Suprapubic skin (tissue), 4 donors: ENCODE results near the gene CCL21. TPM values are rescaled to one million over a fixed set of nuclear protein-coding genes. Genes with fewer than 3 reads are reported as not detected.
"Not testable (repeated sequence)": the region's sequence is repeated elsewhere in the genome, so short reads cannot be mapped to it uniquely, and the experiment has no call there.

Source experiments
- DNase-seq, 2 donors: peaks; one replicate each; pipeline ENCODE4 v3.0.0-alpha.2; 2019; ENCODE audit warnings: low spot score in 2 of 2
- H3K27ac ChIP-seq: fragments of 200-600 bp; sonication (generic); one replicate; pipeline ENCODE4 v1.5.1; 2019
- H3K27me3 ChIP-seq: fragments of 200-600 bp; sonication (generic); one replicate; pipeline ENCODE4 v1.5.1; 2019
- H3K36me3 ChIP-seq: fragments of 200-600 bp; sonication (generic); one replicate; pipeline ENCODE4 v1.5.1; 2019
- H3K4me1 ChIP-seq: fragments of 200-600 bp; sonication (generic); one replicate; pipeline ENCODE4 v1.5.1; 2019
- H3K4me3 ChIP-seq: fragments of 200-600 bp; sonication (generic); one replicate; pipeline ENCODE4 v1.5.1; 2019; ENCODE audit warnings: mild to moderate bottlenecking
- H3K9me3 ChIP-seq: fragments of 200-600 bp; sonication (generic); one replicate; pipeline ENCODE4 v1.5.1; 2019
- EP300 ChIP-seq: sonication (generic); formaldehyde crosslinking; IDR thresholded peaks from one replicate; pipeline ENCODE4 v1.6.1; 2017; ENCODE audit warnings: antibody characterized with exemption
- POLR2A ChIP-seq, 2 donors: fragments of 450-650 bp; IDR thresholded peaks; one replicate each; pipeline ENCODE4 v1.6.1; 2017; ENCODE audit warnings: antibody characterized with exemption in 2 of 2, mild to moderate bottlenecking in 2 of 2, moderate library complexity in 2 of 2
- POLR2AphosphoS5 ChIP-seq, 3 donors: sonication (generic); formaldehyde crosslinking; IDR thresholded peaks; one replicate each; pipeline ENCODE4 v1.6.1; 2017; ENCODE audit warnings: antibody characterized with exemption in 3 of 3
- WGBS: methylation state at CpG from one replicate; pipeline ENCODE4 v1.1.5; 2018; 5-methylcytosine and 5-hydroxymethylcytosine counted together
- total RNA-seq, 4 donors: library from RNA; depleted of rRNA; stranded (reverse); fragments of >200 nt; gene quantifications; one replicate each; pipeline ENCODE4 v1.1.0, GENCODE V29; 2016
- TF ChIP-seq, protein P1 (sequence below), 2 donors: fragments of 200-600 bp in 1 of 2; fragments of 450-650 bp in 1 of 2; sonication (generic) in 1 of 2; IDR thresholded peaks; one replicate each; pipeline ENCODE4 v1.5.1; 2016 to 2019; ENCODE audit warnings: antibody characterized with exemption in 2 of 2, mild to moderate bottlenecking in 1 of 2, moderate library complexity in 1 of 2

CCL21 gene
- total RNA-seq, 4 donors from 2014 or later, result 5.2 to 6.1 (median 5.6) TPM; not detected in 1

DNA sequence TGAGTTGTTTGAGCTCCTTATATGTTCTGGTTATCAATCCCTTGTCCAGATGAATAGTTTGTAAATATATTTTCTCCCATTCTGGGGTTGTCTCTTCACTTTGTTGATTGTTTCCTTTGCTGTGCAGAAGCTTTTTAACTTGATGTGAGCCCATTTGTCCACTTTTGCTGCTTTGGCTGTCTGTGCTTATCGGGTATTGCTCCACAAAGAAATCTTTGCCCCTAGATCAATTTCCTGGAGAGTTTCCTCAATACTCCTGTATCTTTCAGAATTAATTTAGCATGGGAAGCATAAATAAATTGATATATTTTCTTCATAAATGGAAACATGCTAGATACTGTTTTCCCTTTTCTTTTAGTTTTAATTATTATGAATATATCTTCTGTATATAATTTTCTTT, 22.5 kb upstream of the CCL21 start:
- no peaks in the 10 kb centered on the region for H3K4me1 ChIP-seq
- no peaks in the 10 kb centered on the region for H3K36me3 ChIP-seq
- no peak overlapping the region for H3K27ac ChIP-seq
- H3K27me3 ChIP-seq, result no peaks in the 10 kb centered on the region
- TF ChIP-seq POLR2A (IDR thresholded peaks at IDR 0.05) (no peak), EP300 (no peak), POLR2AphosphoS5 (IDR thresholded peaks at IDR 0.05) (no peak)
- TF ChIP-seq, protein P1, sequence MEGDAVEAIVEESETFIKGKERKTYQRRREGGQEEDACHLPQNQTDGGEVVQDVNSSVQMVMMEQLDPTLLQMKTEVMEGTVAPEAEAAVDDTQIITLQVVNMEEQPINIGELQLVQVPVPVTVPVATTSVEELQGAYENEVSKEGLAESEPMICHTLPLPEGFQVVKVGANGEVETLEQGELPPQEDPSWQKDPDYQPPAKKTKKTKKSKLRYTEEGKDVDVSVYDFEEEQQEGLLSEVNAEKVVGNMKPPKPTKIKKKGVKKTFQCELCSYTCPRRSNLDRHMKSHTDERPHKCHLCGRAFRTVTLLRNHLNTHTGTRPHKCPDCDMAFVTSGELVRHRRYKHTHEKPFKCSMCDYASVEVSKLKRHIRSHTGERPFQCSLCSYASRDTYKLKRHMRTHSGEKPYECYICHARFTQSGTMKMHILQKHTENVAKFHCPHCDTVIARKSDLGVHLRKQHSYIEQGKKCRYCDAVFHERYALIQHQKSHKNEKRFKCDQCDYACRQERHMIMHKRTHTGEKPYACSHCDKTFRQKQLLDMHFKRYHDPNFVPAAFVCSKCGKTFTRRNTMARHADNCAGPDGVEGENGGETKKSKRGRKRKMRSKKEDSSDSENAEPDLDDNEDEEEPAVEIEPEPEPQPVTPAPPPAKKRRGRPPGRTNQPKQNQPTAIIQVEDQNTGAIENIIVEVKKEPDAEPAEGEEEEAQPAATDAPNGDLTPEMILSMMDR (IDR thresholded peaks at IDR 0.05), result no peak
- H3K4me3 ChIP-seq, result no peak overlapping the region
- 93% methylated on average over 1 of the region's 1 CpG for WGBS
- H3K9me3 ChIP-seq, result no peaks in the 10 kb centered on the region
- DNase-seq, result no peak

GRCh38 chr9:34723141-34723540, 13.2 kb upstream of the CCL21 start:
- Histone ChIP-seq H3K36me3 (no peaks in the 10 kb centered on the region), H3K27ac (no peak overlapping the region), H3K4me1 (peaks cover 4% of the 10 kb centered on the region), H3K4me3 (no peak overlapping the region), H3K9me3 (no peaks in the 10 kb centered on the region), H3K27me3 (no peaks in the 10 kb centered on the region)
- no peak for DNase-seq
- TF ChIP-seq, protein P1 (IDR thresholded peaks at IDR 0.05), result no peak
- TF ChIP-seq POLR2A (IDR thresholded peaks at IDR 0.05) (no peak), EP300 (no peak), POLR2AphosphoS5 (IDR thresholded peaks at IDR 0.05) (no peak)
- WGBS, result 86% methylated on average over 11 of the region's 11 CpGs

DNA sequence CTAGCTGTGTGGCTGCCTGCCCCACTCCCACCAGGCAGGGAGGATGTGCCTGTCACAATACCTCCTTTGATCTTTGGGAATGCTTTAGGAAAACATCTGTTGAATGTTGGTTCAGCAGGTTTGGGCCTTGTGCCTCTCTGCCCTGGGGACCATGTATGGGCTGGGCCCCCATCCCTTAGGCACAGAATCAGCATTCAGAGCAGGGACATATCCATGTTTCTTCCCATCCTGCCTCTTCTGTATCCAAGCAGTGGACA, 9.8 kb upstream of the CCL21 start:
- H3K36me3 ChIP-seq, H3K9me3 ChIP-seq, DNase-seq: not testable (repeated sequence)

GRCh38 chr9:34719021-34719768, 9.3 kb upstream of the CCL21 start:
- TF ChIP-seq POLR2A (IDR thresholded peaks at IDR 0.05), result no peak
- TF ChIP-seq EP300, result no peak
- TF ChIP-seq, protein P1 (IDR thresholded peaks at IDR 0.05), result no peak
- TF ChIP-seq POLR2AphosphoS5 (IDR thresholded peaks at IDR 0.05), result no peak
- H3K27me3 ChIP-seq, result no peaks in the 10 kb centered on the region
- WGBS, result 89% methylated on average over 8 of the region's 8 CpGs
- peaks cover 24% of the 10 kb centered on the region for H3K4me1 ChIP-seq
- H3K36me3 ChIP-seq, result no peaks in the 10 kb centered on the region
- H3K27ac ChIP-seq, result no peak overlapping the region
- DNase-seq, result no peak
- H3K9me3 ChIP-seq, result no peaks in the 10 kb centered on the region
- no peak overlapping the region for H3K4me3 ChIP-seq

More for the DNA sequence above, 9.8 kb upstream of the CCL21 start:
- H3K27me3 ChIP-seq, H3K4me3 ChIP-seq, H3K27ac ChIP-seq: not testable (repeated sequence)
- peaks cover 19% of the 10 kb centered on the region for H3K4me1 ChIP-seq

GRCh38 chr9:34717996-34718614, 8.2 kb upstream of the CCL21 start:
- Histone ChIP-seq H3K27me3 (no peaks in the 10 kb centered on the region), H3K4me1 (peaks cover 25% of the 10 kb centered on the region), H3K36me3 (no peaks in the 10 kb centered on the region), H3K4me3 (no peak overlapping the region), H3K9me3 (no peaks in the 10 kb centered on the region), H3K27ac (no peak overlapping the region)
- DNase-seq, result no peak
- TF ChIP-seq EP300 (no peak), POLR2A (IDR thresholded peaks at IDR 0.05) (no peak)
- 79% methylated on average over 3 of the region's 3 CpGs for WGBS

DNA sequence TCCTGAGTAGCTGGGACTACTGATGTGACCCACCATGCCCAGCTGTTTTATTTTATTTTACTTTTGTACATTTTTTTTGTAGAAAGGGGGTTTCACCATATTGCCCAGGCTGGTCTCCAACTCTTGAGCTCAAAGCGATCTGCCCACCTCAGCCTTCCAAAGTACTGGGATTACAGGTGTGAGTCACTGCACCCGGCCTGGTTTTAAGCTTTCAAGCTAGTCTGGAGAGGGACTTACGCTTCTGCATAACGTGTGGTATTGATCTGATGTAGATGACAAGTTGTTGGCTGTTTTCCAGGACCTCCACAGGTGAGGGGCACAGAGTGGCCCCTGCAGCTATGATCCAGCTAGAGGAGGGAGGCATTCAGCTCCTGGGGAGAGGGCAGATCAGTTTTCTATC, 6.8 kb upstream of the CCL21 start:
- H3K4me3 ChIP-seq, result no peak overlapping the region
- TF ChIP-seq POLR2AphosphoS5 (IDR thresholded peaks at IDR 0.05) (no peak), POLR2A (IDR thresholded peaks at IDR 0.05) (no peak), EP300 (no peak)
- TF ChIP-seq, protein P1 (IDR thresholded peaks at IDR 0.05), result no peak
- H3K27me3 ChIP-seq, result no peaks in the 10 kb centered on the region
- no peaks in the 10 kb centered on the region for H3K36me3 ChIP-seq
- H3K9me3 ChIP-seq, result no peaks in the 10 kb centered on the region
- peaks cover 25% of the 10 kb centered on the region for H3K4me1 ChIP-seq
- 53% methylated on average over 4 of the region's 4 CpGs for whole genome bisulfite sequencing
- H3K27ac ChIP-seq, result no peak overlapping the region
- no peak for DNase-seq
